OCI-LY3 (cell line): ENCODE measurements around the gene RXRA.

Experiments used
- H2AFZ ChIP-seq: fragments of 200-600, 300-600 bp; shearing (Covaris generic); 2 replicates; pipeline ENCODE4 v1.6.0; 2014; ENCODE audit warnings: antibody characterized with exemption, low read depth, low read length
- H3K27ac ChIP-seq: fragments of 200-600, 300-600 bp; sonication (generic); 2 replicates; pipeline ENCODE4 v1.5.1; 2014; ENCODE audit warnings: mild to moderate bottlenecking, low read length, moderate library complexity, mixed read lengths
- H3K27me3 ChIP-seq: fragments of 200-600, 300-600 bp; sonication (generic); 2 replicates; pipeline ENCODE4 v1.6.1; 2014; ENCODE audit warnings: low read depth, low read length, mixed read lengths
- H3K36me3 ChIP-seq: fragments of 200-600, 300-600 bp; sonication (generic); replicated peaks from 2 replicates; pipeline ENCODE3; 2014; ENCODE audit warnings: low read depth, low read length, mixed read lengths
- H3K4me1 ChIP-seq: fragments of 300-600, 200-600 bp; sonication (generic); 2 replicates; pipeline ENCODE4 v1.6.1; 2014; ENCODE audit warnings: low read length, mixed read lengths
- H3K4me2 ChIP-seq: fragments of 200-600, 300-600 bp; sonication (generic); 2 replicates; pipeline ENCODE4 v1.6.1; 2014; ENCODE audit warnings: low read length, mixed read lengths
- H3K4me3 ChIP-seq: fragments of 300-600, 200-600 bp; sonication (generic); 2 replicates; pipeline ENCODE4 v1.5.1; 2014; ENCODE audit warnings: antibody characterized with exemption, mild to moderate bottlenecking, low read length, moderate library complexity
- H3K79me2 ChIP-seq: fragments of 300-600, 200-600 bp; shearing (Covaris generic); 2 replicates; pipeline ENCODE4 v1.6.1; 2014; ENCODE audit warnings: mild to moderate bottlenecking, low read length, mixed read lengths
- H3K9ac ChIP-seq: fragments of 300-600, 200-600 bp; shearing (Covaris generic); 2 replicates; pipeline ENCODE4 v1.6.0; 2014; ENCODE audit warnings: mild to moderate bottlenecking, low read length, moderate library complexity
- H3K9me3 ChIP-seq: fragments of 200-600, 300-600 bp; shearing (Covaris generic); 2 replicates; pipeline ENCODE4 v1.6.1; 2014; ENCODE audit warnings: low read length, mixed read lengths; ENCODE audit not compliant: insufficient read depth
- H4K20me1 ChIP-seq: fragments of 200-600, 300-600 bp; sonication (generic); 2 replicates; pipeline ENCODE4 v1.6.1; 2016; ENCODE audit warnings: low read length, mixed read lengths; ENCODE audit not compliant: insufficient read depth
- EZH2phosphoT487 ChIP-seq: fragments of 200-600 bp; shearing (Covaris generic); IDR thresholded peaks from 2 replicates; pipeline ENCODE4 v1.6.1; 2018; ENCODE audit warnings: antibody characterized with exemption, mixed run types, low read depth
- TF ChIP-seq, protein P1 (sequence below): fragments of 200-600, 300-600 bp; sonication (generic); IDR thresholded peaks from 2 replicates; pipeline ENCODE4 v1.5.1; 2014; ENCODE audit warnings: antibody characterized with exemption, low read length, low read depth

Gene RXRA

DNA sequence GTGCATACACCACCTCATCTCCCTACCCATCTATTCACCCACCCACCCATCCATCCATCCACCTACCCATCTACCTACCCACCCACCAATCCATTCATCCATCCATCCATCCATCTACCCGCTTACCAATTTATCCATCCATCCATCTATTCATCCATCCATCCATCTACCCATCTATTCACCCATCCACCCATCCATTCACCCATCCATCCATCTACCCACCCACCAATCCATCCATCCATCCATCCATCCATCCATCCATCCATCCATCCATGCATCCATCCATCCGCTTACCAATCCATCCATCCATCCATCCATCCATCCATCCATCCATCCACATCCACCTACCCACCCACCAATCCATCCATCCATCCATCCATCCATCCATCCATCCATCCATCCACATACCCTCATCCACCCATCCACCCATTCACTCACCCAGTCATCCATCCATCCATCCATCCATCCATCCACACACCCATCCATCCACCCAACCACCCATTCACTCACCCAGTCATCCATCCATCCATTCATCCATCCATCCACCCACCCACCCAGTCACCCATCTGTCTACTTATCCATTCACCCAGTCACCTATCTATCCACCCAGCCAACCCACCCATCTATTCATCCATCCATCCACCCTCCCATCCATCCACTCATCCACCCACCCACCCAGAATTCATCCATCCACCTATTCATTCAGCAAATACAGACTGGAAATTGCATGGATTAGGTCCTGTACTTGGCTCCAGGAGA, 125.6 kb downstream of the RXRA start:
- H3K4me3 ChIP-seq: no peak overlapping the region
- H4K20me1 ChIP-seq: no peaks in the 10 kb centered on the region
- H3K36me3 ChIP-seq: no peaks in the 10 kb centered on the region
- no peaks in the 10 kb centered on the region for H3K27me3 ChIP-seq
- H3K9ac ChIP-seq: no peak overlapping the region
- no peaks in the 10 kb centered on the region for H3K79me2 ChIP-seq
- no peaks in the 10 kb centered on the region for H3K9me3 ChIP-seq
- H2AFZ ChIP-seq: no peak overlapping the region
- no peaks in the 10 kb centered on the region for H3K4me1 ChIP-seq
- no peak overlapping the region for H3K27ac ChIP-seq
- TF ChIP-seq, protein P1, sequence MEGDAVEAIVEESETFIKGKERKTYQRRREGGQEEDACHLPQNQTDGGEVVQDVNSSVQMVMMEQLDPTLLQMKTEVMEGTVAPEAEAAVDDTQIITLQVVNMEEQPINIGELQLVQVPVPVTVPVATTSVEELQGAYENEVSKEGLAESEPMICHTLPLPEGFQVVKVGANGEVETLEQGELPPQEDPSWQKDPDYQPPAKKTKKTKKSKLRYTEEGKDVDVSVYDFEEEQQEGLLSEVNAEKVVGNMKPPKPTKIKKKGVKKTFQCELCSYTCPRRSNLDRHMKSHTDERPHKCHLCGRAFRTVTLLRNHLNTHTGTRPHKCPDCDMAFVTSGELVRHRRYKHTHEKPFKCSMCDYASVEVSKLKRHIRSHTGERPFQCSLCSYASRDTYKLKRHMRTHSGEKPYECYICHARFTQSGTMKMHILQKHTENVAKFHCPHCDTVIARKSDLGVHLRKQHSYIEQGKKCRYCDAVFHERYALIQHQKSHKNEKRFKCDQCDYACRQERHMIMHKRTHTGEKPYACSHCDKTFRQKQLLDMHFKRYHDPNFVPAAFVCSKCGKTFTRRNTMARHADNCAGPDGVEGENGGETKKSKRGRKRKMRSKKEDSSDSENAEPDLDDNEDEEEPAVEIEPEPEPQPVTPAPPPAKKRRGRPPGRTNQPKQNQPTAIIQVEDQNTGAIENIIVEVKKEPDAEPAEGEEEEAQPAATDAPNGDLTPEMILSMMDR: no peak
- no peak for TF ChIP-seq EZH2phosphoT487
- H3K4me2 ChIP-seq: no peak overlapping the region

- Histone ChIP-seq H3K9ac (no peak overlapping the region), H3K36me3 (no peaks in the 10 kb centered on the region), H4K20me1 (no peaks in the 10 kb centered on the region), H3K4me1 (no peaks in the 10 kb centered on the region), H3K9me3 (no peaks in the 10 kb centered on the region), H3K27ac (no peak overlapping the region), H3K4me2 (no peak overlapping the region), H2AFZ (no peak overlapping the region), H3K4me3 (no peak overlapping the region), H3K27me3 (no peaks in the 10 kb centered on the region), H3K79me2 (no peaks in the 10 kb centered on the region)
- TF ChIP-seq, protein P1: no peak
- no peak for TF ChIP-seq EZH2phosphoT487
These were observed 126.5 kb downstream of the RXRA start for GRCh38 chr9:134452728-134453127.

GRCh38 chr9:134453776-134454475, 127.7 kb downstream of the RXRA start:
- H3K4me1 ChIP-seq: no peaks in the 10 kb centered on the region
- no peaks in the 10 kb centered on the region for H3K79me2 ChIP-seq
- no peak overlapping the region for H3K4me3 ChIP-seq
- H2AFZ ChIP-seq: no peak overlapping the region
- H3K9ac ChIP-seq: no peak overlapping the region
- H3K9me3 ChIP-seq: no peaks in the 10 kb centered on the region
- no peak overlapping the region for H3K27ac ChIP-seq
- H4K20me1 ChIP-seq: no peaks in the 10 kb centered on the region
- H3K4me2 ChIP-seq: no peak overlapping the region
- TF ChIP-seq, protein P1: no peak
- no peak for TF ChIP-seq EZH2phosphoT487
- H3K36me3 ChIP-seq: no peaks in the 10 kb centered on the region
- no peaks in the 10 kb centered on the region for H3K27me3 ChIP-seq

DNA sequence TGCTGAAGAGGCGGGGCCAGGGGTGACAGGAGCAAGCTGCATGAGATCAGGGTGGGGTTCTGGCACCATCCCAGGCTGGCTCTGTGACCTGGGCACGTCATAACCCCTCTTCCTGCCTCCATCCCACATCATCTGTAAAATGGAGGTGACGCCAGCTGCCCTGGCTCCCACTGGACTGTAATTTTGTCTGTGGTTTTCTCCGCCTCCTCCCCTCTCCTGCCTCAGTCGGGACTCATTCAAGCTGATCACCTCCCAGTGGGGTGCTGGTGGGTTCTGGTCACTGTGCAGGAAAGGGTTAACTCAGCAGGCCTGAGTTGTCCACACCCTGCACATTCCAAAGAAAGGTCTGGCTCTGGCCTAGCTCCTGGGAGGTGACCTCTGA, 128.2 kb downstream of the RXRA start:
- Histone ChIP-seq H3K4me1 (no peaks in the 10 kb centered on the region), H3K4me3 (no peak overlapping the region), H3K9me3 (no peaks in the 10 kb centered on the region), H3K27me3 (no peaks in the 10 kb centered on the region), H4K20me1 (no peaks in the 10 kb centered on the region), H3K79me2 (no peaks in the 10 kb centered on the region), H3K36me3 (no peaks in the 10 kb centered on the region), H3K4me2 (no peak overlapping the region), H2AFZ (no peak overlapping the region), H3K27ac (no peak overlapping the region), H3K9ac (no peak overlapping the region)
- TF ChIP-seq, protein P1: no peak
- no peak for TF ChIP-seq EZH2phosphoT487
